Activated T-cell treated with anti-CD3 and anti-CD28 coated beads for 1 hour (primary cell): ENCODE data around the gene HMGXB4.

Experiments
- DNase-seq: peaks from one replicate; pipeline ENCODE4 v3.0.0-alpha.2; 2020; ENCODE audit warnings: low read depth

Gene HMGXB4

DNA sequence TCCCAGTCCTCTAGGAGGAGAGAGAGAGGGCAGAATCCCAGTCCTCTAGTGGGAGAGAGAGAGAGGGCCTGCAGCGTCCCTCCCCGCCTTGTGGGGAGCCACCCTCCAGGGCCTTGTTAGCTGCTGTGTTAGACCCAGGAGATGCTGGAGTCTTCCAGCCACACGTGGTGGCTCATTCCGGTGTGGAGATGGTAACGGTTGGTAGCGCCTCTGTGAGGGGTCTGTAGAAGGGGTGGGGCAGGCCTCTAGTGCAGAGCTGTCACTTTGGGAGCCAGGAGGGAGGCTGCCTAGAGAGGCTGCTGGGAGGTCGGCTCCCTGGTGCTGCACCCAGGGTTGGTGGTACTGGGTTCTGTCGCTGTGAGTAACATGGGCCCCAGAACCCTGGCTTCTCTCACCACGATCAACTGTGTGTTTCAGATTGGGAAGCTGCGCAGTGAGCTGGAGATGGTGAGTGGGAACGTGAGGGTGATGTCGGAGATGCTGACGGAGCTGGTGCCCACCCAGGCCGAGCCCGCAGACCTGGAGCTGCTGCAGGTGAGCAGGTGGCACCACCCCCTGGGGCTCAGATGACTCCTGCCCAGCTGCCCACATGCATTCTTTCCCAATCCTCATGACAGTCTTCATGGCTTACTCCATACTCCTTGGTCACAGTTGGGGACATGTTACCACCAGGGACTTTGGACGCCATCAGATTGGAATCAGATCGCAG lies 69.7 kb downstream of the HMGXB4 start:
- DNase-seq, result no peak

DNA sequence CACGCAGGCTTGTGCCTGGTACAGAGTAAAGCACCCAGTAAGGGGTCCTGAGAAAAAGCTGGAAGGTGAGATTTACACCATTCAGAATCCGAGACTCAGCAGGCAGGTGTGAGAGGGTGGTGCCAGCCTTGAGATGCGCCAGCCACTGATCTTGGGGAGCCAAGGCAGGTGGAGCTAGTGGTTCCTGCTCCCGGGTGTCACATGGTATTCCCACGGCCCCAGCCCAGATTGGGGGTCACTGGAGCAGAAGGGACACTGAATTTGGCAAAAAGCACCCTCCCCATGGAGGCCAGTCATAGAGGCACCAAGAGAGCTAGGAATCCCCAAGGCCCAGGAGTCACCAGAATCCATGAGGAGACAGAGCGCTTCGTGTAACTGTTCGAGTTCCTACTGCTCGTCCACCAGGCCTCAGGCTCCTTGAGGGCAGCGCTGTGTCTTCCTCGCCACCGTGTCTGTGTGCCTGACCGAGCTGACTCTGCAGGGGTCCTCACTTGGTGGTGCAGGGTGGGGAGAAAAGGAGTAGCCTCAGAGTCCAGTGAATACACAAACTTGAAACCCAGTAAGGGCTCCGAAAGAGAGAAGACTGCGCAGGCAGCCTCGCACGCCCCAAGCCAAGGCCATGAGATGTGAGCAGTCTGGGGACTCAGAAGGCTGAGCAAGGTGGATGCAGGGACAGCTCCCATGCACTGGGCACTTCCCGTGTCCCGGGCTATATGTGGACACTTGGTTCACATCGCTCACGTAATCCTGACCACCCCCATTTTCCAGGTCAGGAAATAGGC lies 70.6 kb downstream of the HMGXB4 start:
- no peak for DNase-seq

DNA sequence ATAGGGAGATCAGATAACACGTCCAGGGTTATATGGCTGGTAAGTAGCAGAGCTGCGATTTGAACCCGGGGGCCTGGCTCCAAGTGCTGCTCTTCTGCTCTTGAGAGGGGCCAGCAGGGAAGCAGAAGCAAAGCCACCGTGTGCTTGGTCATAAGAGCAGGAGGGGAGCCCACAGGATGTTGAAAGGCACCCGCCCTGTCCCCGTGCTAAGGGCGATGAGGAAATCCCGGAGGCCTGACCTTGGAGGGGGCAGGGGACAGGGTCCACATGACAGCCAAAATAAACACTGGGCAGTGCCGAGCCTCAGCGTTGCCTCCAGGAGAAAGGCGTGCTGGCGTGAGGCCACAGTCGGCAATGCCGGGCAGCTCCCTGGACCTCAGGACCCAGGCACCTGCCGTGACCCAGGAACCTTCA lies 71.2 kb downstream of the HMGXB4 start:
- no peak for DNase-seq

DNA sequence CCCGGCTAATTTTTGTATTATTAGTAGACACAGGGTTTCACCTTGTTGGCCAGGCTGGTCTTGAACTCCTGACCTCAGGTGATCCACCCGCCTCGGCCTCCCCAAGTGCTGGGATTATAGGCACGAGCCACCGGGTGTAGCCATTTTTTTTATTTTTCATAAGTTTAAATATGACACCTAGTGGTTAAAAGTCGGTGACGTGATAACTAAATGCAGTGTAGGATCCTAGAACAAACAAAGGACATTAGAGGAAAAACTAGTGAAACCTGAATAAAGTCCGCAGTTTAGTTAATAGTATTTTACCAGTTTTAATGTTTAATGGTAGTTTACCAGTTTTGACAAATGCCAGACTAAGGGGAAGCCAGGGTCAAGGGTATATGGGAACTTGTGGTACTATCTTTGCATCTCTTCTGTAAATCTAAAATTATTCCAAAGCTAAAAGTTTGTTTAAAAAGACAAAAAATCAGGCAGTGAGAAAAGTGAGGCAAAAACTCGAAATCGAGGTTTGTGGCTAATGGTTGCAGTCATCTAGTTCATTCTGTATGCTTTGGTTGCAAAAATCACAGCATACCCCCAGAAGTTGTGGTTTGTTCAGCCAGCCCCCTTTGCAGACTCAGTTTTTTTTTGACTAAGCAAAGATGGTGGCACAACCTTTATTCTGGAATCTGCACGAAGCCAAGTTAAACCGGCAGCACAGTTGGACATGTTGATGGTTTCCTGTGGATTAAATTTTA lies 72.0 kb downstream of the HMGXB4 start:
- no peak for DNase-seq

DNA sequence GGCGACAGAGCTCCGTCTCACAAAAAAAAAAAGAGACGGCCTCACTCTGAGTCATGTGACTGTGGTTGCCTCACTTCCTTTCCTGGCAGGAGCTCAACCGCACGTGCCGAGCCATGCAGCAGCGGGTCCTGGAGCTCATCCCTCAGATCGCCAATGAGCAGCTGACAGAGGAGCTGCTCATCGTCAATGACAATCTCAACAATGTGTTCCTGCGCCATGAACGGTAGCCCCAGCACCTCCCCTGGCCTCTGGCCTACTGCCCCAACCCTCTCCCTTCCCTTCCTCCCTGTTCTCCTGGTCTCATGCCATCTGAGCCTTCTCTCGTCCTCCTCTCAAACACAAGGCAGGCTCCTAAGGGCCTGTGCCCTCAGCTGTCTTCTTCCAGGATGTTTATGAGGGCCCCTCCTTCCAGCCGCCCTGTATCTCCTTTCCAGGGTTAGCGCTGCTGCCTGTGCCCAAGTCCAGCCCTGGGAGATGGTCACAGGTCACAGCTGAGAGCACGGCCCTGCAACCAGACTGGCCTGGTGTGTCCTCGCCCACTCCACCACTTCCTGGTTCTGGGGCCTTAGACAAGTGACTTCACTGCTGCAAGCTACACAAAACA lies 73.1 kb downstream of the HMGXB4 start:
- peak; percentile 19 for DNase-seq

DNA sequence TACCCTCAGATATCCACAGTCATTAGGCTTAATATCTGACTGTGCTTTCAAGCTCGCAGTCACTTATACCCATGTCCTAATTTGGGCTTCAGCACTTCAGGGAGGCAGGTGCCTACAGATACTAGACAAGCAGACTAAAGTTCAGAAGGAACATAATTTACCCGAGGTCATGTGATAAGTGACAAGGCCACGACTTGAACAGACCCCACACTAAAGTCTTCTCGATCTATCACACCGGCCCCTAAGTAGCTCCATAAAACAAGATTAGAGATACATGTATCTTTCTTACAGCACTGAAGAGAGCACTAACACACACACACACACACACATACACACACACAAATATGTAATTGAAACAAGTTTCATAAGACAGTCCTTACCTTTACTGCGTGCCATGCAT lies 75.0 kb downstream of the HMGXB4 start:
- no peak for DNase-seq

DNA sequence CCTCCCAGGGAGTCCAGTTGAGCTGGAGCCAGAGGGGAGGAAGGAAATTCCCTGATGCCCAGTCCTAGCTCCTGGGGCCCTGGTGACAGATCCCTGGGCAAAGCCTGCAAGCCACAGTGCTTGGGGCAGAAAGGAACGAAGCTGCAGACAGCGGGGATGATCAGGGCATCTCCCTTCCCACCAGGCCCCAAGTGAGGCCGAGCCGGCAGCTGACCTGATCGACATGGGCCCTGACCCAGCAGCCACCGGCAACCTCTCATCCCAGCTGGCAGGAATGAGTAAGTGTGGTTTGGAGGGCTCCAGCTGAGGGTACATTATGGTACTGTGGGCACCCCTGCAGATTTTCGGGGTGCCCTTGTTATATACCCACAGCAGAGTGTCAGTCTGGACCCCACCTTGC lies 75.9 kb downstream of the HMGXB4 start:
- DNase-seq, result no peak

DNA sequence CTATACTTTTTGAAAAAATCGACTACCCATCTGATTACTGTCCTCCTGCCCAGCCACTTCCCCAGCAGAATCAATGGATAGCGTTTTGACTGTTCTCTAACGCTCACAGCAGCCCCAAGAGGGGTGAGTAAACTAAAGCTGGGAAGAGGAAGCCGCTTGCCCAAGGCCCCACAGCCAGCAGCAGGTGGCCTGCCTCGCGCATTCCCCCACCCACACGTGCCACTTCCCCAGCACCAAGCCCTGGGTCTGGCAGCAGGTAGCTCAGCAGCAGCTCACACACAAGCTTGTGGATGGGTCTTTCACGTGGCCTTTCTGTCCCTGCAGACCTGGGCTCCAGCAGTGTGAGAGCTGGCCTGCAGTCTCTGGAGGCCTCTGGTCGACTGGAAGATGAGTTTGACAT lies 76.7 kb downstream of the HMGXB4 start:
- DNase-seq, result no peak

DNA sequence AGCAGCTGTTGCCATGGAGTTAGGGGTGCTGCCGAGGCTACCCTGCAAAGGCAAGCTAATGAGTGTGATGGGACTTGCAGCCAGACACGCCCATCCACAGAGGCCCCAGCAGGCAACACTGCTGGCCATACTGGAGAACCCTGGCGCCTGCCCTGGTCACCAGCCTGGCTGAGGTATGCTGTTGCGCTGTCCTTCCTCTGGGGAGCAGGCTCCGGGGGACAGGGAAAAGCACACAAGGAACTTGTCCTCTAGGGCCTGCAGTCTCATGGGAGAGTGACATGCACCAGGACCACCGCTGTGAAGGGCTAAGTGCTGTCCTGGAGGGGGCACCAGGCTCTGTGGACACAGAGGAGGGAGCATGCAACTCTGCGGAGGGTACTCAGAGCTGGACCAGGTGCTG lies 78.2 kb downstream of the HMGXB4 start:
- no peak for DNase-seq

DNA sequence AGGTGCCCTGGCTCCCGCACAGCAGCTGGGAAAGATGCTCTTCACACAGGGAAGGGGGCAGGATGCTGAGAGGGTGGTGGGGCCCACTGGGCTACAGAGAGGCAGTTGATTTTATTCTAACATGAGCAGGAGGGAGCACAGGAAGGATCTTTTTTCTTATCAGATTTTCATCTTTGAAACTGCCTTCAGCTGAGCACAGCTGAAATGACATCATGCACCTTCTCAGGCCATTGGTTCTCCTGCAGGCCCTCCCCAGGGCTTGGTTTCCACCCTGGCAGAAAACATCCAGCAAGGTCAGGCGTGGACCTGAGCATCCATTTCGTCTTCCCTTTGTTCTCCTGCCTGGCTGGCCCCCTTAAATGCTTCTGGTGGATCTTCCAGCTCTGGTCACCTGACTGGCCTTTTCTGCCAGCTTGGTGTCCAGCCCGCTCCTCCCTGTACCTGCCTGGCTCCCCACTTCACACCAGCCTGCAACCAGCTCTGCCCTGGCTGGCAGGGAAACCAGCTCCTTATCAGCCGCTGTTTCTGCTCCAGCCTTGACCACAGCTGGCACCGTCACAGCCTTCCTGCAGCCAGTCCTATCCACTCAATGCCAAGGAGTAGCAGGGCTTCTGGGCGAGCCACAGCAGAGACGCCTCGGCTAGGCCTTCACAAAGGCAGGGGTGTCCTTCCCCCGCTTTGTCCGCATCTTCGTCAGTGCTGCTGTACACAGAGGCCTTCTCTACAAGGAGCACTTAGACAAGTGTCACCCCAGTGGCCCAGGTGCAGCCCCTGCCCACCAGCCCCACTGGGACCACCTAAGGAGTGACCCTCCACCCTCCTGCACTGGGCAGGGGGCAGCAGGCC lies 78.9 kb downstream of the HMGXB4 start:
- no peak for DNase-seq

DNA sequence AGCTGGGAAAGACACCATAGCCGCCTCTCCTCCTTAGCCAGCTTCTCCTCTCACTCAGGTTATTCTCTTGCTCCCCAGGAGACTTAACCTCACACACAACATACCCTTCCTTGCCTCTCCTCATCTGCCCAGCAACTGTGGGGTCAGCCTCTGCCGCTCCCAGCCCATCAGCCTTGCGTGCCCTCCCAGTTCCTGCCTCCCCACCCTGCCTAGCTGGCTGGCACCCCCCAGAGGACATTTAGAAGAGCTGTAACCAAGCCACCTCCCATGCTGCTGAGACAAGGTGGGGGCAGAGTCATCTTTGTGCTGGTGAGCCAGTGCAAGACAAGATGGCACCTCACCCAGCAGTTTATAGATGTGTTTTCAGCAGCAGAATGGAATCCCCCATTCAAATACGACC lies 80.6 kb downstream of the HMGXB4 start:
- DNase-seq, result no peak

DNA sequence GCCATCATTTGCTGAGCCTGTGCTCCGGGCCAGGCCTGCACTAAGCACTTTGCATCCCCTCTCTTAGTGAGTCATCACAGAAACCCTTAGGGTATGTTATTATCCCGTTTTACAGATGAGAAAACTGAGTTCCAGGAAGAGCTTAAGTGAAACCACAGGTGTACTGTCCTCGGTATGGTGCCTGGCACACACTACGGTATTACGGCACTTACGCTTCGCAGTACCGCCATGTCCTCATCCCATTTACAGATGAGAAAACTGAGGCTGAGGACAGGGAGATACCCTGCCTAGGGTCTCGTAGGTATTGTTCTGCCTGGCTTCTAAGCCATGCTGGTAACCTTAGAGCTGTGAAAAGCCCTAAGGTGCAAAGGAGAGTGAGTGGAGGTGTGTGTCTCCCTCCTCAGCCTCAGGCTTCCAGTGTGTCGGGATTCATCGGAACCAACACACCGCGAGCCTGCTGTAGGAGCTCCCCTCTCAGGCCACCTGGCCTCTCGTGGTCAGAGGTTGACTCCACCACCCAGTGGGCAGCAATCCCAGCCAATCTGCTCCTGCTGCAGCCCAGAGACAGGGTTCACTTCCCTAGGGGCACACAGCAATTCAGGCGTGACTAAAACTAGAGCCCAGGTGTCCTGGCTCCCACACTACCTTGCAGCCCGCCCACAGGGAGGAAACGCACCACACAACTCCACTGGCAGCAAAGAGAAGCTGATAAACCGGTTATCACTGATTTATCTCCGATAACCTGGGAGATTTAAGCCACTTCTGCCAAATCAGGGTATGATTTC lies 84.0 kb downstream of the HMGXB4 start:
- no peak for DNase-seq

DNA sequence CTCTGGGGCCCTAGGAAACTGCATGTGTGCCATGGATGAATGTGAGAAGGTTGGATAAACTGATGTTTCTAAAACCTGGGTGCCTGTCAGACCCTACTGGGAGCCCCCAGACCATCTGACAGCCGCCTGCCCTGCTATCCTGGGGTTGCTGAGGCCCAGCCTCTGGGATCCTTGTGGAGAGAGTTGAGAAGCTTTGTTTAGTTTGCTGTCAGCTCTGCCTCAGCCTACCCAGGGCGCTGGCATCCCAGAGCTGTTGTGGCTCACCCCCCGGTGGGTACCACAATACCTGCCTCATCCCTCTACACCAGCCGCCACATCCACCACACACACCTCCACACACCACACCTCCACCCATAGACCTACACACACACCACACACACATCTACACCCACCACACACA lies 85.1 kb downstream of the HMGXB4 start:
- no peak for DNase-seq

DNA sequence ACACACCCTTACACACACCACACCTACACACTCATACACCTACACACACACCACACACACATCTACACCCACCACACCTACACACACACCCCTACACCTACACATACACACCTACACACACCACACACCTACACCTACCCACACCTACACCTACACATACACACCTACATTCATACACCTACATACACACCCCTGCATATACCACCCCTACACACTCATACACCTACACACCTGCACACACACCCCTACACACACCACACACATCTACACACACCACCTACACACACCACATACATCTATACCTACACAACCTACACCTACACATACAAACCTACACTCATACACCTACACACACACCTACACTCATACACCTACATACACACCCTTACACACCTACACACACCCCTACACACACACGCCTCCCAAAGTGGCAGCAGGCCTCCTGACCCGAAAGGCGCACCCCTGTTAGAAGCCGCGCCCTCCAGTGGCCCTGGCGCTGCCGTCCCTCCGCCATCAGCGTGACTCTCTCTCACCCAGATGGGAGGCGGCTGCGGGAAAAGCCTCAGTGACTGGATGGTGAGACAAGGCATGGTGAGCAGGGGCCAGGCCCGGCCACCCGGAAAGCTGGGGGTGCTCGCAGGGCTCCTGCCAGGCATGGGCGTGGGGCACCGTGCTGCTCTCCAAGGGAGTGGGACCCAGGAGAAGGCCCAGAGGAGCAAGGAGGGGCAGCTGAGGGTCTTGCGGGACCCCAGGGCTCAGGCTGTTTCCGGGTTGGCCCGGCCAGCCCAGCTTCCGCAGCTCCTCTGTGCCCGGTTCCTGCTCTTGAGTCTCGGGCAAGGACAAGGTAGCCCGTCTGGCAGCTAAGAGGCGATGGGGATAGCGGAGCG lies 86.6 kb downstream of the HMGXB4 start:
- DNase-seq, result no peak

DNA sequence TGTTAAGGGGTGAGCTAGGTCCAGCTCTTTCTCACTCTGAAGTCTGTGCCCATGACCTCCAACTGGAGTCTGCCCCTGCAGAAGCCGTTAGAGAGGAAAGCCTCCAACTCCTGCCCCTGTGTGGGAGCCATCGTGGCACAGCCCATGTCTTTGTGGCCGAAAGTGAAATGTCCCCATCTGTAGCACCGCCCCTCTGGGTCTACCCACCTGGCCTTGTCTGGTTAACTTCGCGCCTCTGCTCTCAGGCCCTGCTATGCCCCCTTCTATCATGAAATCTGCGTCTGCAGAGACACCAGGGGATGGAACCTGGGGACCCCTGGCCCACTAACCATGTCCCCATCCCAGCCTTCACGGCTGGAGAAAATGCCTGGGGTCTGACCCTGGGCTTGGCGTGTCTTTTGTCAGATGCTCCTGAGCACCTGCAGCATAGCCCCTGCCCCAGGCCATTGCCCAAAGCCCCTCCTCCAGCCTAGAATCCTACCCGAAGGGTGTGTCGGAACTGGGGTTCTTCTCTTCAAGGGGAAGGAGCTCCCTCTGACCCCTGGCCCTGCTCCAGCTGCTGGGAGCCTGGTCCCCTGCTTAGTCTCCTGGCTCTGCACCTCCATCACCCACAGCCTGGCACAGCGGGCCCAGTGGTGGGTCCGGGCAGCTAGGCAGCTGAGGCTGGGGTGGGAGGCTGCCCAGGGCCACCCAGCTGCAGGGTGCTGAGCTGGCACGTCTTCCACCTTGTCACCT lies 87.8 kb downstream of the HMGXB4 start:
- DNase-seq, result no peak
